ENCODE results near the gene ENAH. TPM values are rescaled to one million over a fixed set of nuclear protein-coding genes. Genes with fewer than 3 reads are reported as not detected.
"Not testable (repeated sequence)": the region's sequence is repeated elsewhere in the genome, so short reads cannot be mapped to it uniquely, and the experiment has no call there.

Gene ENAH
- total and polyA plus RNA-seq, 2 experiments from 2014 or later = 109 to 184 TPM

- H3K36me3 ChIP-seq (ENCODE audit: insufficient read depth) = no peaks in the 10 kb centered on the region
- no peak overlapping the region for H3K4me2 ChIP-seq
- no peaks in the 10 kb centered on the region for H3K9me2 ChIP-seq (ENCODE audit: insufficient read depth)
- no peaks in the 10 kb centered on the region for H3K27me3 ChIP-seq (ENCODE audit: insufficient read depth)
- no peaks in the 10 kb centered on the region for H3F3A ChIP-seq (replicated peaks; ENCODE audit: low read depth)
- no peak for DNase-seq (ENCODE audit: low spot score)
- H3K36me3 Mint-ChIP-seq (ENCODE audit: low read depth) = no peaks in the 10 kb centered on the region; the same call in 2 of the 3 replicates
- H3K27me3 Mint-ChIP-seq (ENCODE audit: insufficient read depth, low read depth, poor library complexity) = peaks cover 2% of the 10 kb centered on the region
- H3K4me1 ChIP-seq (ENCODE audit: insufficient read depth) = no peaks in the 10 kb centered on the region
- H3K27ac Mint-ChIP-seq = no peak overlapping the region
- H3K9me3 Mint-ChIP-seq = peaks cover 8% of the 10 kb centered on the region; the same call in 2 of the 3 replicates
- TF ChIP-seq CREB1 (CRISPR knock-in tag; IDR thresholded peaks at IDR 0.05; ENCODE audit: low read depth) (no peak), JUNB (IDR thresholded peaks at IDR 0.05; ENCODE audit: unreplicated experiment) (no peak)
- H2AFZ ChIP-seq = no peak overlapping the region
- H3K4me3 ChIP-seq = no peak overlapping the region
- H3K4me3 Mint-ChIP-seq = no peak overlapping the region
- no peaks in the 10 kb centered on the region for H4K20me1 ChIP-seq (replicated peaks; ENCODE audit: insufficient read depth)
- H3K4me1 Mint-ChIP-seq = peaks cover 4% of the 10 kb centered on the region; the same call in 1 of the 3 replicates
- no peaks in the 10 kb centered on the region for H3K79me2 ChIP-seq (replicated peaks; ENCODE audit: insufficient read depth)
- H3K27ac ChIP-seq (ENCODE audit: low read depth) = no peak overlapping the region
- ATAC-seq = no peak
Measured at GRCh38 chr1:225699336-225699735, 46.4 kb upstream of the ENAH start.

GRCh38 chr1:225698194-225698593 is 45.3 kb upstream of the ENAH start:
- not testable (repeated sequence) for H3K27me3 ChIP-seq (ENCODE audit: insufficient read depth); H3K4me1 Mint-ChIP-seq; H3K4me2 ChIP-seq; H3K36me3 ChIP-seq (ENCODE audit: insufficient read depth); H3K9me2 ChIP-seq (ENCODE audit: insufficient read depth); DNase-seq (ENCODE audit: low spot score); ATAC-seq; H3K79me2 ChIP-seq (replicated peaks; ENCODE audit: insufficient read depth); H3K27me3 Mint-ChIP-seq (ENCODE audit: insufficient read depth, low read depth, poor library complexity); H4K20me1 ChIP-seq (replicated peaks; ENCODE audit: insufficient read depth); H3F3A ChIP-seq (replicated peaks; ENCODE audit: low read depth); H3K36me3 Mint-ChIP-seq (ENCODE audit: low read depth); H3K4me1 ChIP-seq (ENCODE audit: insufficient read depth); H3K4me3 Mint-ChIP-seq; H3K4me3 ChIP-seq; H2AFZ ChIP-seq; H3K27ac Mint-ChIP-seq; H3K27ac ChIP-seq (ENCODE audit: low read depth)
- peaks cover 12% of the 10 kb centered on the region; the same call in 2 of the 3 replicates for H3K9me3 Mint-ChIP-seq

GRCh38 chr1:225697428-225697827 is 44.5 kb upstream of the ENAH start:
- no peaks in the 10 kb centered on the region for H3K27me3 ChIP-seq (ENCODE audit: insufficient read depth)
- no peaks in the 10 kb centered on the region for H3K79me2 ChIP-seq (replicated peaks; ENCODE audit: insufficient read depth)
- TF ChIP-seq, protein P1, sequence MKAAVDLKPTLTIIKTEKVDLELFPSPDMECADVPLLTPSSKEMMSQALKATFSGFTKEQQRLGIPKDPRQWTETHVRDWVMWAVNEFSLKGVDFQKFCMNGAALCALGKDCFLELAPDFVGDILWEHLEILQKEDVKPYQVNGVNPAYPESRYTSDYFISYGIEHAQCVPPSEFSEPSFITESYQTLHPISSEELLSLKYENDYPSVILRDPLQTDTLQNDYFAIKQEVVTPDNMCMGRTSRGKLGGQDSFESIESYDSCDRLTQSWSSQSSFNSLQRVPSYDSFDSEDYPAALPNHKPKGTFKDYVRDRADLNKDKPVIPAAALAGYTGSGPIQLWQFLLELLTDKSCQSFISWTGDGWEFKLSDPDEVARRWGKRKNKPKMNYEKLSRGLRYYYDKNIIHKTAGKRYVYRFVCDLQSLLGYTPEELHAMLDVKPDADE (IDR thresholded peaks at IDR 0.05) = no peak
- TF ChIP-seq CTCF (conservative IDR thresholded peaks at IDR 0.05; ENCODE audit: low read depth in 2 of 2) (no peak), EZH2 (IDR thresholded peaks at IDR 0.05; ENCODE audit: low read depth, unreplicated experiment) (no peak)
- H3K27me3 Mint-ChIP-seq (ENCODE audit: insufficient read depth, low read depth, poor library complexity) = peaks cover 2% of the 10 kb centered on the region
- H3K4me2 ChIP-seq = no peak overlapping the region
- no peaks in the 10 kb centered on the region for H3K36me3 ChIP-seq (ENCODE audit: insufficient read depth)
- DNase-seq (ENCODE audit: low spot score) (no peak), ATAC-seq (peak; percentile 22; the same call in 1 of the 3 replicates)
- no peak overlapping the region for H3K27ac Mint-ChIP-seq
- no peaks in the 10 kb centered on the region for H3F3A ChIP-seq (replicated peaks; ENCODE audit: low read depth)
- no peaks in the 10 kb centered on the region for H4K20me1 ChIP-seq (replicated peaks; ENCODE audit: insufficient read depth)
- H3K9me2 ChIP-seq (ENCODE audit: insufficient read depth) = no peaks in the 10 kb centered on the region; the same call in 1 of the 2 replicates
- H3K4me1 Mint-ChIP-seq = peaks cover 4% of the 10 kb centered on the region; the same call in 1 of the 3 replicates
- H3K4me1 ChIP-seq (ENCODE audit: insufficient read depth) = no peaks in the 10 kb centered on the region
- peaks cover 12% of the 10 kb centered on the region; the same call in 2 of the 3 replicates for H3K9me3 Mint-ChIP-seq
- peak overlapping the region; percentile 69; the same call in 1 of the 2 replicates for H2AFZ ChIP-seq
- no peak overlapping the region for H3K4me3 Mint-ChIP-seq
- no peak overlapping the region for H3K27ac ChIP-seq (ENCODE audit: low read depth)
- H3K36me3 Mint-ChIP-seq (ENCODE audit: low read depth) = no peaks in the 10 kb centered on the region; the same call in 2 of the 3 replicates
- H3K4me3 ChIP-seq = no peak overlapping the region
